ENCODE measurements around the gene L1CAM. TPM values are rescaled to one million over a fixed set of nuclear protein-coding genes. Genes with fewer than 3 reads are reported as not detected.

L1CAM gene
- total and polyA plus RNA-seq, 7 donors, result 2.4 to 30.2 (median 15.5) TPM; not detected in 1

DNA sequence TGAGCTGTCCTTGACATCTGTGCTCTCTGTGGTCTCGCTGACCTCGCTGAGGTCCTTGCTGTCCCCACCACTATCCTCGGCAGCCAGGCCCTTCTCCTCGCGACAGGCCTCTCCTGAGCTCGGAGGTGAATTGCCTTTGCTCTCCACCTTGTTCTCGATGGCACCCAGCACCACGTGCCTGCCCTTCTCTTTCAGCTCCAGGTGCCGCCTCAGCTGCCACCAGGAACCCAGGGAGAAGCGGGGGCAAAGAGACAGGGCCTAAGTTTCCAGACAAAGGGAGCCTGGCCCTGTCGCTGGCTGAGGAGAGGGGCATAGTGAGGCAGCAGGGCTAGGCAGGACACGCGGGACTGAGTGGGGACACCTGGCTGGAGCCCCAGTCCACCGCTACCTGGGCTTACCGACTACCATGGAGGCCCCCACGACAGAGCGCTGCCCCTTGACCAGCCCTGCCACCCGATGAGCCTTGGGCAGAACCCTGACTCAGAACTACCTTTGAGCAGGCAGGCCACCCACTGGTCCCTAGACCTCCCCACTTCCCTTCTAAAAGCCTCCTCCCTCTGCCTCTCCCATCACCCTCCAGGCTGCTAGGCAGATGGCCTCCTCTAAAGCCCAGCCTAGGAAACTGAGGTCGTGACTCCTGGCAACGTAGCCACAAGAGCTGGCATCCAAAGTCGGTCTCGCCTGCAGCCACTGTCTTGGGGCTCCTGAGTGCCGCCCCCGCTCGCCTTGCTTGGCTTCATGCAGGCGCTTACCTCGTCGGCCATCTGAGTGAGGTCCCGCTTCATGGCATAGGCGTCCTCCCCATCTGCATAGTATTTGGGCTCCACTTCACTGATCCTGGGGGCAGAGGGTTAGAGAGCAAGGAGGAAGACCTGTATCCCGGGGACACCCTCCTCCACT lies 44.3 kb upstream of the L1CAM start:
- H3K9me3 ChIP-seq, result no peaks in the 10 kb centered on the region
- no peaks in the 10 kb centered on the region for H3K27me3 ChIP-seq
- peaks cover 0 to 40% (median 28%) of the 10 kb centered on the region in 4 donors for H3K4me1 ChIP-seq
- H3K27ac ChIP-seq, result peak overlapping the region in 1 of 4 donors; percentile 71
- no peak overlapping the region for H3K4me3 ChIP-seq
- TF ChIP-seq POLR2AphosphoS5 (IDR thresholded peaks at IDR 0.05) (no peak), EP300 (IDR thresholded peaks at IDR 0.05) (no peak), POLR2A (IDR thresholded peaks at IDR 0.05) (no peak)
- TF ChIP-seq, protein P1, sequence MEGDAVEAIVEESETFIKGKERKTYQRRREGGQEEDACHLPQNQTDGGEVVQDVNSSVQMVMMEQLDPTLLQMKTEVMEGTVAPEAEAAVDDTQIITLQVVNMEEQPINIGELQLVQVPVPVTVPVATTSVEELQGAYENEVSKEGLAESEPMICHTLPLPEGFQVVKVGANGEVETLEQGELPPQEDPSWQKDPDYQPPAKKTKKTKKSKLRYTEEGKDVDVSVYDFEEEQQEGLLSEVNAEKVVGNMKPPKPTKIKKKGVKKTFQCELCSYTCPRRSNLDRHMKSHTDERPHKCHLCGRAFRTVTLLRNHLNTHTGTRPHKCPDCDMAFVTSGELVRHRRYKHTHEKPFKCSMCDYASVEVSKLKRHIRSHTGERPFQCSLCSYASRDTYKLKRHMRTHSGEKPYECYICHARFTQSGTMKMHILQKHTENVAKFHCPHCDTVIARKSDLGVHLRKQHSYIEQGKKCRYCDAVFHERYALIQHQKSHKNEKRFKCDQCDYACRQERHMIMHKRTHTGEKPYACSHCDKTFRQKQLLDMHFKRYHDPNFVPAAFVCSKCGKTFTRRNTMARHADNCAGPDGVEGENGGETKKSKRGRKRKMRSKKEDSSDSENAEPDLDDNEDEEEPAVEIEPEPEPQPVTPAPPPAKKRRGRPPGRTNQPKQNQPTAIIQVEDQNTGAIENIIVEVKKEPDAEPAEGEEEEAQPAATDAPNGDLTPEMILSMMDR (IDR thresholded peaks at IDR 0.05), result no peak
- peaks cover 0 to 26% (median 6%) of the 10 kb centered on the region in 4 donors for H3K36me3 ChIP-seq
- intact Hi-C loops (cut with DNase I), result loop anchor here (5.0 kb wide), 1 partner anchor 148 kb away; the partner anchor contains the start of gene SRPK3
- 90 to 94% methylated on average over 31 of the region's 31 CpGs for WGBS, 2 donors
- DNase-seq, result no peak

DNA sequence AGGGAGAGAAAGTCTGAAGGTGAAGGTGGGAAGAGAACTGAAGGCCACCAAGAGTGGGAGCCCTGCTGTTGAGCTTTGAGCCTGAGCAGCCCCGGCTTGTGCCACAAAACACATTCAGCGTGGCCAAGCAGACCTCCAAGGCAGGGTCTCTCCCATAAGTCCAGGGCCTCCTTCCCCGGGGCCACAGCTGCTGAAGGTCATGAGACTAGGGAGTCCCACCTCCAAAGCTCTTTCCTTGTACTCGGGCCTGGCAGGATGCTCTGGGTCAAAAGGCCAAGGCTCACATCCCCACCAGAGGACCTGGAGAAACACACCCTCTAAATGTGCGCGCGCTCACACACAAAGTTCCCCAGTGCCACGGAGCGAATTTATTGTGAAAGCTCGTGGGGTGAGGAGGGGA lies 43.6 kb upstream of the L1CAM start:
- no peak for TF ChIP-seq POLR2A (IDR thresholded peaks at IDR 0.05)
- TF ChIP-seq, protein P1 (IDR thresholded peaks at IDR 0.05), result no peak
- TF ChIP-seq POLR2AphosphoS5 (IDR thresholded peaks at IDR 0.05), result no peak
- no peak for TF ChIP-seq EP300 (IDR thresholded peaks at IDR 0.05)
- H3K9me3 ChIP-seq, result no peaks in the 10 kb centered on the region
- peaks cover 0 to 38% (median 27%) of the 10 kb centered on the region in 4 donors for H3K4me1 ChIP-seq
- peak overlapping the region in 1 of 4 donors; percentile 71 for H3K27ac ChIP-seq
- H3K4me3 ChIP-seq, result no peak overlapping the region
- intact Hi-C loops (cut with DNase I), result loop anchor here (5.0 kb wide), 1 partner anchor 137 kb away; the partner anchor contains the start of genes IDH3G and SSR4
- WGBS, 2 donors, result 81 to 84% methylated on average over 10 of the region's 10 CpGs
- H3K36me3 ChIP-seq, result peaks cover 0 to 26% (median 6%) of the 10 kb centered on the region in 4 donors
- no peak for DNase-seq
- H3K27me3 ChIP-seq, result no peaks in the 10 kb centered on the region

DNA sequence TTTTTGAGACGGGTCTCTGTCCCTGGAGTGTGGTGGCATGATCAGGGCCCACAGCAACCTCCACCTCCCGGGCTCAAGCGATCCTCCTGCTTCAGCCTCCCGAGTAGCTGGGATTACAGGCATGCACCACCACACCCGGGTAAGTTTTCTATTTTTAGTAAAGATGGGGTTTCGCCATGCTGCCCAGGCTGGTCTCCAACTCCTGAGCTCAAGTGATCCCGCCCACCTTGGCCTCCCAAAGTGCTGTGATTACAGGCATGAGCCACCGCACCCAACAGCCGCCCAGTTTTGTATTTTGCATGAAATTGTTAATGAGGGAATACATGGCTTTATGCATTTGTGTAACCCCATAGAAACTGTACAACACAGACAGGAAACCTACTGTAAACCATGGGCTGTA lies 42.9 kb upstream of the L1CAM start:
- H3K27me3 ChIP-seq, result no peaks in the 10 kb centered on the region
- H3K36me3 ChIP-seq, result peaks cover 0 to 26% (median 6%) of the 10 kb centered on the region in 4 donors
- no peak for TF ChIP-seq EP300 (IDR thresholded peaks at IDR 0.05)
- TF ChIP-seq, protein P1 (IDR thresholded peaks at IDR 0.05), result no peak
- TF ChIP-seq POLR2A (IDR thresholded peaks at IDR 0.05), result no peak
- TF ChIP-seq POLR2AphosphoS5 (IDR thresholded peaks at IDR 0.05), result no peak
- H3K4me3 ChIP-seq, result peak overlapping the region in 1 of 4 donors; percentile 63
- peaks cover 0 to 31% (median 23%) of the 10 kb centered on the region in 4 donors for H3K4me1 ChIP-seq
- H3K9me3 ChIP-seq, result no peaks in the 10 kb centered on the region
- no peak for DNase-seq
- intact Hi-C loops (cut with DNase I), result loop anchor here (1.0 to 5.0 kb wide), 2 partner anchors 42 to 137 kb away; partner anchors contain the start of genes HCFC1, IDH3G and SSR4
- H3K27ac ChIP-seq, result peak overlapping the region; percentile 70 to 90 (median 74)
- WGBS, 2 donors, result 7 to 25% methylated on average over 9 of the region's 9 CpGs

DNA sequence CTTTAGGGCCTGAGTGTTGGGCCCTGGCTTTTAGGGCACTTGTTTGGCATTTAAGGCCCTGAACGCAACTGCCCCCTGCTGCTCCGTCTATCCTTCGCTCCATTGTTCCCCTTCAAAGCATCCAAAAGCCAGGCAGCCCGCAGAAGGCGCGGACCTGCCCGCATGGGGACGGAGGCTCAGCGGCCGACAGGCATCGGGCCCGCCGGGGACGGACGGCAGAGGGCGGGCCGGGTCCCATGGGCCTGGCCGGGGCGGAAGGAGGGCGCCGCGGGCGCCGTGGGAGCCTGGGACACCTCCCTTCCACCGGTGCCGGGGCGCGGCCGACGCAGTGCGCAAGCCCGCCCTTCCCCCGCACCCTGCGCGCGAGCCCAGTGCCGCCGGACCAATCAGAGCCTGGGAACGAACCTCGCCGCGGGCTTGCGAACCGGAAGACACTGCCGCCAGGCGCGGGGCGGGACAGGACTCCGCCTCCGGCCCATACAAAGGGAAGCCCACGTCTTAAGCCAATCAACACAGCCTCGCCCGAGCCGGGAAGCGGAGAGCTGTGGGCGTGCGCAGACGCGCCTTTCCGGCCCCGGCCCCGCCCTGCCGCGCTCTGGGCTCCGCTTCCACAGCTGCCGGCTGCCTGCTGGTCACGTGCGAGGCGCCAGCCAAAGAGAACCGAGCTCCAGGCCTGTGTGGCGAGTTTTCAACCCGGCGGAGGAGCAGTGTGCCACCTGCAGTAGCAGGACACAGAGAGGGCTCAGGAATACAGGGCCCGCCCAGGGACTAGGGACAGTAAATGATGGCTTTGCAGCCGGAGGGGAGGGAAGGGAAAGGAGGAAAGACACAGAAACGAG lies 42.2 kb upstream of the L1CAM start:
- Histone ChIP-seq H3K4me3 (peak overlapping the region; percentile 42 to 63 (median 60)), H3K36me3 (peaks cover 0 to 26% (median 6%) of the 10 kb centered on the region in 4 donors), H3K27ac (peak overlapping the region; percentile 90 to 96 (median 95)), H3K9me3 (no peaks in the 10 kb centered on the region), H3K4me1 (peaks cover 0 to 29% (median 21%) of the 10 kb centered on the region in 4 donors), H3K27me3 (no peaks in the 10 kb centered on the region)
- DNase-seq, result peak; percentile 98
- TF ChIP-seq, protein P1 (IDR thresholded peaks at IDR 0.05), result peak in 1 of 4 experiments; percentile 25
- TF ChIP-seq POLR2AphosphoS5 (IDR thresholded peaks at IDR 0.05) (peak; percentile 21 to 79 (median 66)), POLR2A (IDR thresholded peaks at IDR 0.05) (peak in 1 of 2 donors; percentile 30), EP300 (IDR thresholded peaks at IDR 0.05) (no peak)
- intact Hi-C loops (cut with DNase I), result loop anchor here (1.0 to 5.0 kb wide), 2 partner anchors 43 to 136 kb away; partner anchors contain the start of genes HCFC1, IDH3G and SSR4
- WGBS, 2 donors, result 0% methylated on average over 76 of the region's 76 CpGs
